Stimulated activated CD4-positive, alpha-beta T cell treated with anti-CD3 and anti-CD28 coated beads, TNF-alpha, amount 100 ng/mL, for 24 hours (primary cell): Measurements from ENCODE around the gene CACNB3.

ENCODE experiments used
- DNase-seq, 3 experiments: peaks; one replicate each; pipeline ENCODE4 v3.0.0-alpha.2; 2020; ENCODE audit warnings: low read depth in 3 of 3

The CACNB3 gene

GRCh38 chr12:48817873-48818830, at the start of gene CACNB3:
Gene CACNB3 (plus strand): TSS chr12:48818496. CDS start chr12:48818930, 434 bp downstream.
- DNase-seq, result peak; percentile 53 to 79 (median 57)

- DNase-seq, result no peak
Measured at GRCh38 chr12:48768736-48769135, 49.6 kb upstream of the CACNB3 start.

- DNase-seq, result no peak
Measured at GRCh38 chr12:48770756-48771155, 47.5 kb upstream of the CACNB3 start.

- no peak for DNase-seq
Measured at GRCh38 chr12:48771588-48772112, 46.6 kb upstream of the CACNB3 start.

- DNase-seq, result no peak
Measured at GRCh38 chr12:48773686-48774085, 44.6 kb upstream of the CACNB3 start.

GRCh38 chr12:48774516-48774915, 43.8 kb upstream of the CACNB3 start:
- DNase-seq, result no peak

GRCh38 chr12:48775299-48775698, 43.0 kb upstream of the CACNB3 start:
- DNase-seq, result no peak

- DNase-seq, result no peak
Measured at GRCh38 chr12:48775991-48776649, 42.2 kb upstream of the CACNB3 start.

GRCh38 chr12:48776956-48777355, 41.3 kb upstream of the CACNB3 start:
- no peak for DNase-seq

GRCh38 chr12:48777501-48778400, 40.5 kb upstream of the CACNB3 start:
- DNase-seq, result no peak

GRCh38 chr12:48779869-48780268, 38.4 kb upstream of the CACNB3 start:
- DNase-seq, result no peak

GRCh38 chr12:48780381-48781025, 37.8 kb upstream of the CACNB3 start:
- no peak for DNase-seq

- DNase-seq, result no peak
Measured at GRCh38 chr12:48781750-48782456, 36.4 kb upstream of the CACNB3 start.

GRCh38 chr12:48782457-48783395, 35.6 kb upstream of the CACNB3 start:
- no peak for DNase-seq

- DNase-seq, result no peak
Measured at GRCh38 chr12:48783432-48783831, 34.9 kb upstream of the CACNB3 start.

- no peak for DNase-seq
Measured at GRCh38 chr12:48786591-48787544, 31.4 kb upstream of the CACNB3 start.

- DNase-seq, result no peak
Measured at GRCh38 chr12:48787791-48788523, 30.3 kb upstream of the CACNB3 start.

- no peak for DNase-seq
Measured at GRCh38 chr12:48788524-48788853, 29.8 kb upstream of the CACNB3 start.
